Naive thymus-derived CD8-positive, alpha-beta T cell (primary cell): ENCODE data around the gene ABCA13. TPM values are rescaled to one million over a fixed set of nuclear protein-coding genes. Genes with fewer than 3 reads are reported as not detected.
"Not testable (repeated sequence)": the region's sequence is repeated elsewhere in the genome, so short reads cannot be mapped to it uniquely, and the experiment has no call there.

Experiments used
- ATAC-seq, 2 donors: fragments of 150-1000 bp; cut with Tn5 transposase in 1 of 2; sonication (Bioruptor Pico), chemical (Tn5 transposase) in 1 of 2; 1 replicate in 1 of 2; 2 replicates in 1 of 2; pipeline ENCODE4 v1.10.0; 2021; ENCODE audit warnings: mild to moderate bottlenecking in 2 of 2, moderate library complexity in 2 of 2
- POLR2A ChIA-PET: fragments of 350-600 bp; sonication (Branson Sonifier 250); formaldehyde crosslinking; loops from one replicate; lab custom pipeline; 2021; ENCODE audit warnings: antibody characterized with exemption; lab: Charles Lee
- DNase-seq, 10 donors: peaks; one replicate each; pipeline versions ENCODE4 v3.0.0 to v3.0.0-alpha.2; 2020 to 2022
- H3K27ac Mint-ChIP-seq, 10 donors: one replicate each; pipeline ENCODE4 v1.8.0; 2020 to 2022; ENCODE audit warnings: mild to moderate bottlenecking in 10 of 10, mixed read lengths in 10 of 10, moderate library complexity in 4 of 10, inconsistent platforms in 1 of 10
- H3K27me3 Mint-ChIP-seq, 5 donors: one replicate each; pipeline ENCODE4 v1.8.0; 2021 to 2022; ENCODE audit warnings: mixed read lengths in 5 of 5
- H3K36me3 Mint-ChIP-seq, 3 donors: one replicate each; pipeline ENCODE4 v1.8.0; 2020 to 2022; ENCODE audit warnings: mixed read lengths in 3 of 3, mild to moderate bottlenecking in 2 of 3, inconsistent platforms in 1 of 3
- H3K4me1 Mint-ChIP-seq, 4 donors: one replicate each; pipeline ENCODE4 v1.8.0; 2021 to 2022; ENCODE audit warnings: mixed read lengths in 4 of 4
- H3K4me3 Mint-ChIP-seq, 10 donors: one replicate each; pipeline ENCODE4 v1.8.0; 2020 to 2022; ENCODE audit warnings: mild to moderate bottlenecking in 10 of 10, mixed read lengths in 10 of 10, moderate library complexity in 6 of 10, inconsistent platforms in 1 of 10
- H3K9me3 Mint-ChIP-seq, 9 donors: one replicate each; pipeline ENCODE4 v1.8.0; 2020 to 2022; ENCODE audit warnings: mixed read lengths in 9 of 9, mild to moderate bottlenecking in 3 of 9, inconsistent platforms in 1 of 9, moderate library complexity in 1 of 9
- polyA plus RNA-seq, 3 donors: library from polyadenylated mRNA; unstranded; fragments of 300-500 nt; fragmentation: Illumina TruSeq; gene quantifications; one replicate each; pipeline ENCODE4 v1.2.3, GENCODE V29; 2021
- total RNA-seq, 8 experiments: library from RNA in 2 of 8; stranded (reverse) in 2 of 8; gene quantifications; one replicate each; pipeline ENCODE4 v1.2.3 and lab custom pipeline; 2021 to 2026

ABCA13 gene, protein sequence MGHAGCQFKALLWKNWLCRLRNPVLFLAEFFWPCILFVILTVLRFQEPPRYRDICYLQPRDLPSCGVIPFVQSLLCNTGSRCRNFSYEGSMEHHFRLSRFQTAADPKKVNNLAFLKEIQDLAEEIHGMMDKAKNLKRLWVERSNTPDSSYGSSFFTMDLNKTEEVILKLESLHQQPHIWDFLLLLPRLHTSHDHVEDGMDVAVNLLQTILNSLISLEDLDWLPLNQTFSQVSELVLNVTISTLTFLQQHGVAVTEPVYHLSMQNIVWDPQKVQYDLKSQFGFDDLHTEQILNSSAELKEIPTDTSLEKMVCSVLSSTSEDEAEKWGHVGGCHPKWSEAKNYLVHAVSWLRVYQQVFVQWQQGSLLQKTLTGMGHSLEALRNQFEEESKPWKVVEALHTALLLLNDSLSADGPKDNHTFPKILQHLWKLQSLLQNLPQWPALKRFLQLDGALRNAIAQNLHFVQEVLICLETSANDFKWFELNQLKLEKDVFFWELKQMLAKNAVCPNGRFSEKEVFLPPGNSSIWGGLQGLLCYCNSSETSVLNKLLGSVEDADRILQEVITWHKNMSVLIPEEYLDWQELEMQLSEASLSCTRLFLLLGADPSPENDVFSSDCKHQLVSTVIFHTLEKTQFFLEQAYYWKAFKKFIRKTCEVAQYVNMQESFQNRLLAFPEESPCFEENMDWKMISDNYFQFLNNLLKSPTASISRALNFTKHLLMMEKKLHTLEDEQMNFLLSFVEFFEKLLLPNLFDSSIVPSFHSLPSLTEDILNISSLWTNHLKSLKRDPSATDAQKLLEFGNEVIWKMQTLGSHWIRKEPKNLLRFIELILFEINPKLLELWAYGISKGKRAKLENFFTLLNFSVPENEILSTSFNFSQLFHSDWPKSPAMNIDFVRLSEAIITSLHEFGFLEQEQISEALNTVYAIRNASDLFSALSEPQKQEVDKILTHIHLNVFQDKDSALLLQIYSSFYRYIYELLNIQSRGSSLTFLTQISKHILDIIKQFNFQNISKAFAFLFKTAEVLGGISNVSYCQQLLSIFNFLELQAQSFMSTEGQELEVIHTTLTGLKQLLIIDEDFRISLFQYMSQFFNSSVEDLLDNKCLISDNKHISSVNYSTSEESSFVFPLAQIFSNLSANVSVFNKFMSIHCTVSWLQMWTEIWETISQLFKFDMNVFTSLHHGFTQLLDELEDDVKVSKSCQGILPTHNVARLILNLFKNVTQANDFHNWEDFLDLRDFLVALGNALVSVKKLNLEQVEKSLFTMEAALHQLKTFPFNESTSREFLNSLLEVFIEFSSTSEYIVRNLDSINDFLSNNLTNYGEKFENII (N-terminal part only)
- not detected for total RNA-seq
- polyA plus RNA-seq = not detected
- total RNA-seq (lab: John Stamatoyannopoulos, UW) = 0 to 0.17 (median 0.11) reads per million in 6 experiments

DNA sequence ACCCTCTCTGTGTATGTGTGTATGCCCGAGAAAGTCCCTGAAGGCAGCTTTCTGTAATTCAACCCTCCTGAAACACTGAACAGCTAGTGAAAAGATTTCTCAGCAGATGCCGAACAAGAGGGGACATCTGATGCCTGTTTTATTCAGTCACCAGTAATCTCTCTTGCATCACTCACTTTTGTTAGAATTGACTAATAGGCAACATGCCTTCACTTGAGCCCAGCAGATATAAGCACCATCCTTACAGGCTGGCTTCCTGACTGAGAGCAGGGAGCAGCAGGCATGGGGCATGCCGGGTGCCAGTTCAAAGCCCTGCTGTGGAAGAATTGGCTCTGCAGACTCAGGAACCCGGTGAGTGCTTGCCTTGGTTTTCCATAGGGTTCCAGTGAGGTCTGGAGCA lies at the start of gene ABCA13:
Gene ABCA13, plus strand, starts transcription at position 257 of the 400 bp plus-strand sequence. Its CDS starts 26 bp downstream, at position 283.
- DNase-seq (no peak), ATAC-seq (no peak)
- POLR2A ChIA-PET = no interaction called here
- Mint-ChIP-seq H3K36me3 (no peaks in the 10 kb centered on the region), H3K27me3 (peaks cover 0 to 8% (median 0%) of the 10 kb centered on the region in 5 donors), H3K4me1 (no peaks in the 10 kb centered on the region), H3K27ac (no peak within 1 kb of the TSS), H3K4me3 (no peak within 1 kb of the TSS), H3K9me3 (peaks cover 0 to 10% (median 0%) of the 10 kb centered on the region in 9 donors)

- H3K27me3 Mint-ChIP-seq = peaks cover 7 to 30% (median 16%) of the 10 kb centered on the region in 5 donors
- no peak overlapping the region for H3K4me3 Mint-ChIP-seq
- ATAC-seq (no peak), DNase-seq (no peak)
- H3K27ac Mint-ChIP-seq = peak overlapping the region in 1 of 10 donors; percentile 54
- H3K9me3 Mint-ChIP-seq = peaks cover 0 to 28% (median 13%) of the 10 kb centered on the region in 9 donors
- peaks cover 0 to 27% (median 17%) of the 10 kb centered on the region in 3 donors for H3K36me3 Mint-ChIP-seq
- POLR2A ChIA-PET = no interaction called here
- H3K4me1 Mint-ChIP-seq = no peaks in the 10 kb centered on the region
Measured at GRCh38 chr7:48126037-48126436, 45.2 kb upstream of the ABCA13 start.

- Mint-ChIP-seq H3K4me1 (no peaks in the 10 kb centered on the region), H3K27ac (no peak overlapping the region), H3K9me3 (peaks cover 0 to 18% (median 10%) of the 10 kb centered on the region in 9 donors), H3K27me3 (peaks cover 7 to 30% (median 13%) of the 10 kb centered on the region in 5 donors), H3K4me3 (no peak overlapping the region), H3K36me3 (peaks cover 0 to 17% (median 11%) of the 10 kb centered on the region in 3 donors)
- ATAC-seq (no peak), DNase-seq (no peak)
- POLR2A ChIA-PET = no interaction called here
Measured at GRCh38 chr7:48130658-48131108, 40.6 kb upstream of the ABCA13 start.

DNA sequence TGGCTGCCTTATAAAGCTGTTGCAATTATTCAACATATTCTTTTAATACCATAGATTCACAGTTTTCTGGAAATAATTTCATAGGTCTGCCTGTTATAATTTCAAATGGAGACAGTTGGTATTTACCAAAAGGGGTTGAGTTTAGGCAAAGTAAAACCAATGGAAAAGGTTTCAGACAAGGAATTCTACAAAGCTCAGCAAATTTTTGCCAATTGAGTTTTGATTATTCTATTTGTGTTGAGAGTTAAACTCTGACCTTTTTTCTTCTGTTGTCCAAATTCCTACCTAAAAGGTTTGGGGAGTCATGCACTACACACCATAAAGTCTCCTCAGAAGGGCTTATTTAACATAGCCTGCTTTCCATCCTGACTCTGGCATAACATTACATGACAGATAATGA lies 38.5 kb upstream of the ABCA13 start:
- Mint-ChIP-seq H3K4me3 (no peak overlapping the region), H3K9me3 (peaks cover 0 to 15% (median 0%) of the 10 kb centered on the region in 9 donors), H3K27me3 (peaks cover 7 to 18% (median 11%) of the 10 kb centered on the region in 5 donors), H3K27ac (no peak overlapping the region), H3K4me1 (no peaks in the 10 kb centered on the region), H3K36me3 (peaks cover 0 to 5% (median 0%) of the 10 kb centered on the region in 3 donors)
- ATAC-seq (no peak), DNase-seq (no peak)
- POLR2A ChIA-PET = no interaction called here

- H3K27me3 Mint-ChIP-seq = peaks cover 0 to 10% (median 0%) of the 10 kb centered on the region in 5 donors
- H3K36me3 Mint-ChIP-seq = peaks cover 0 to 11% (median 0%) of the 10 kb centered on the region in 3 donors
- ATAC-seq (no peak), DNase-seq (no peak)
- H3K27ac Mint-ChIP-seq = peak overlapping the region in 1 of 10 donors; percentile 5
- POLR2A ChIA-PET = no interaction called here
- H3K4me3 Mint-ChIP-seq = no peak overlapping the region
- H3K9me3 Mint-ChIP-seq = peaks cover 0 to 29% (median 10%) of the 10 kb centered on the region in 9 donors
- peaks cover 0 to 15% (median 7%) of the 10 kb centered on the region in 4 donors for H3K4me1 Mint-ChIP-seq
Measured at GRCh38 chr7:48139459-48139858, 31.8 kb upstream of the ABCA13 start.

DNA sequence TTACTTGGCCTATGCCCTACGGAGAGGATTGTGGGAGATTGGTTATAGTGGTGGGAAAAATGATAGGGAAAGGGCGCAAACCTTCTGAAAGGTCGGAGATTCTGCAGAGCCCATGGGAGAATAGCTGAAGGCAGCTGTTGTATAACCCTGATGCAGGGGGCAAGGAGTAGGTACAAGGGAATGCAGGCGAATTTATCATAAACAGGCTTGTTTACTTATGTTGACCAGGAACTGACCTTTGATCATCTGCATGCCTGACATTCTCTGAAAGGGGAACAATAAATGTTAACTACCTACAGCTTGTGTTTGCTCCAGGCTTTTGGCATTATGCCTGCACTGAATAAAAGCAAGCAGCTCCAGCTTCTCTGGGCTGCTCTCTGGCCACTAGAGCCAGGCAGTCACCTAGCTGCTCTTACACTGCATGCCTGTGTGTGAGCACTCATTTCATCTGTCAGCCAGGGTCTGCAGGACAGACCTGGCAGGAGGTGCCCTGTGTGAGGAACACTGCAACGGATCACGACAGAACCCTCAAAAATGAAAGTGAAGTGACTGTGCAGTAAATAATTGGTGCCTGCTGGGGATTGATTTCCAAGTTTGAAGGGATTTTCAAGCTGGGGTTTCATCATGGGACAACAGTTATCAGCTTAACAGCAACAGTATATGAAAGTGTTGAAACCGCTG lies 31.1 kb upstream of the ABCA13 start:
- peaks cover 0 to 11% (median 0%) of the 10 kb centered on the region in 3 donors for H3K36me3 Mint-ChIP-seq
- peak overlapping the region in 3 of 10 donors; percentile 2 to 24 (median 5) for H3K4me3 Mint-ChIP-seq

DNA sequence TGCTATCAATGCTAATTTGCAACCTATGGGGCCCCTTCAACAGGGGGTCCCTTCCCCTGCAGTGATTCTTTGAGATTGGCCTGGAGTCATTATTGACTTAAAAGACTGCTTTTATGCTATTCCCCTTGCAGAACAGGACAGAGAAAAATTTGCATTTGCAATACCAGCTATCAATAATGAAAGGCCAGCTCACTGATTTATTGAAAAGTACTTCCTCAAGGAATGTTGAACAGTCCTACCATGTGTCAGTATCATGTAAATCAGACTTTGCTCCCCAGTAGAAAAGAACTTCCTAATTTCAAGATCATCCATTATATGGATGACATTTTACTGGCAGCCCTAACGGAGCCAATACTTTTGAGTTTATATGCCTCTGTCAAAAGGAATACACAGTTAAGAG lies 29.7 kb upstream of the ABCA13 start:
- peaks cover 0 to 18% (median 3%) of the 10 kb centered on the region in 5 donors for H3K27me3 Mint-ChIP-seq
- H3K27ac Mint-ChIP-seq = no peak overlapping the region
- H3K4me3 Mint-ChIP-seq = no peak overlapping the region
- no peak for DNase-seq
- H3K36me3 Mint-ChIP-seq = peaks cover 0 to 11% (median 0%) of the 10 kb centered on the region in 3 donors
- peaks cover 0 to 15% (median 7%) of the 10 kb centered on the region in 4 donors for H3K4me1 Mint-ChIP-seq
- H3K9me3 Mint-ChIP-seq = peaks cover 0 to 23% (median 10%) of the 10 kb centered on the region in 9 donors
- no peak for ATAC-seq
- POLR2A ChIA-PET = no interaction called here

More for the DNA sequence above, 31.1 kb upstream of the ABCA13 start:
- H3K27me3 Mint-ChIP-seq = peaks cover 0 to 10% (median 0%) of the 10 kb centered on the region in 5 donors
- peaks cover 0 to 29% (median 10%) of the 10 kb centered on the region in 9 donors for H3K9me3 Mint-ChIP-seq
- DNase-seq (no peak), ATAC-seq (no peak)
- H3K27ac Mint-ChIP-seq = peak overlapping the region in 1 of 10 donors; percentile 5
- POLR2A ChIA-PET = no interaction called here
- H3K4me1 Mint-ChIP-seq = peaks cover 0 to 15% (median 7%) of the 10 kb centered on the region in 4 donors

DNA sequence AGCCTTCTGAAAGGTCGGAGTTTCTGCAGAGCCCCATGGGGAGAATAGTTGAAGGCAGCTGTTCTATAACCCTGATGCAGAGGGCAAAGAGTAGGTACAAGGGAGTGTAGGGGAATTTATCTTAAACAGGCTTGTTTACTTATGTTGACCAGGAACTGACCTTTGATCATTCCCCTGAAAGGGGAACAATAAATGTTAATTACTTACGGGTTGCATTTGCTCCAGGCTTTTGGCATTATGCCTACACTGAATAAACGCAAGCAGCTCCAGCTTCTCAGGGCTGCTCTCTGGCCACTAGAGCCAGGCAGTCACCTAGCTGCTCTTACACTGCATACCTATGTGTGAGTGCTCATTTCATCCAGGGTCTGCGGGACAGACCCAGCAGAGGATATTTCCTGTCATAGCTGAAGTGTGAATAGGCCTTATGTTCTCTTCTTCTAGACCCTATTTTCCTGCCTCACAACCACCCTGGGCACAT lies 26.9 kb upstream of the ABCA13 start:
- peaks cover 0 to 13% (median 5%) of the 10 kb centered on the region in 4 donors for H3K4me1 Mint-ChIP-seq

GRCh38 chr7:48147078-48147591 lies 24.1 kb upstream of the ABCA13 start:
- ATAC-seq = no peak
- H3K9me3 Mint-ChIP-seq = peaks cover 0 to 11% (median 4%) of the 10 kb centered on the region in 9 donors
- no peak overlapping the region for H3K4me3 Mint-ChIP-seq
- H3K27me3 Mint-ChIP-seq = peaks cover 5 to 30% (median 12%) of the 10 kb centered on the region in 5 donors
- DNase-seq = no peak
- peaks cover 0 to 6% (median 0%) of the 10 kb centered on the region in 3 donors for H3K36me3 Mint-ChIP-seq
- H3K27ac Mint-ChIP-seq = no peak overlapping the region
- POLR2A ChIA-PET = no interaction called here
- no peaks in the 10 kb centered on the region for H3K4me1 Mint-ChIP-seq

More for the DNA sequence above, 26.9 kb upstream of the ABCA13 start:
- H3K36me3 Mint-ChIP-seq = peaks cover 0 to 11% (median 0%) of the 10 kb centered on the region in 3 donors
- H3K9me3 Mint-ChIP-seq = peaks cover 0 to 19% (median 10%) of the 10 kb centered on the region in 9 donors
- POLR2A ChIA-PET = no interaction called here
- no peak overlapping the region for H3K27ac Mint-ChIP-seq
- DNase-seq (no peak), ATAC-seq (no peak)
- no peak overlapping the region for H3K4me3 Mint-ChIP-seq
- H3K27me3 Mint-ChIP-seq = peaks cover 3 to 30% (median 11%) of the 10 kb centered on the region in 5 donors

GRCh38 chr7:48147690-48148089 lies 23.6 kb upstream of the ABCA13 start:
- peaks cover 5 to 30% (median 12%) of the 10 kb centered on the region in 5 donors for H3K27me3 Mint-ChIP-seq
- H3K9me3 Mint-ChIP-seq, ATAC-seq, POLR2A ChIA-PET, DNase-seq, H3K27ac Mint-ChIP-seq, H3K4me3 Mint-ChIP-seq, H3K36me3 Mint-ChIP-seq, H3K4me1 Mint-ChIP-seq: not testable (repeated sequence)

DNA sequence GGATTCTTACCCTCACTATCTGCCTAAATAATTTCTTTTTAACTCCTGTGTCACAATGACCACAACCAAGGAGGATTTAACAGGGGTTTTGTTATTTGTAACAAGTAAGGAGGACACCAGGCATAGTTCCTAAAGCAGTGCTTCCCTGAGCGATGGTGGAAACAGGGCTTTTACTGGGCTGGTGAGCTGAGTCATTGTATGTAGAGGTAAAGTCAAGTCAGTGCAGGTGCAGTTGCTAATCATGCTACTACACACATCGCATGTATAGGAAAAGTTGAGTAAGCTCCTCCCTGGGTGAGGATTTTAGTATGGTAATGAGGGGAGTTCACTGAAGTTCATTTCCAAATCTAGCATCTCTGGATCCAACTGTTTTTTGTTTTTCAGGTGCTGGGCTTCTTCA lies 22.9 kb upstream of the ABCA13 start:
- Mint-ChIP-seq H3K4me3 (no peak overlapping the region), H3K9me3 (peaks cover 0 to 2% (median 0%) of the 10 kb centered on the region in 9 donors), H3K27me3 (peaks cover 5 to 30% (median 12%) of the 10 kb centered on the region in 5 donors), H3K4me1 (no peaks in the 10 kb centered on the region), H3K27ac (no peak overlapping the region), H3K36me3 (no peaks in the 10 kb centered on the region)
- ATAC-seq (no peak), DNase-seq (no peak)
- POLR2A ChIA-PET = no interaction called here
